GM23338 (cell line): ENCODE results near the gene HDAC9. TPM values are rescaled to one million over a fixed set of nuclear protein-coding genes. Genes with fewer than 3 reads are reported as not detected.

Source experiments
- ATAC-seq: fragments of 200-7000 bp; cut with Tn5 transposase; 3 replicates; pipeline ENCODE4 v1.9.1; 2020
- DNase-seq: peaks from one replicate; pipeline ENCODE4 v3.0.0-alpha.2; 2015; ENCODE audit warnings: low spot score
- H2AFZ ChIP-seq: fragments of 200-600 bp; sonication (generic); 2 replicates; pipeline ENCODE4 v1.8.0; 2016; ENCODE audit warnings: antibody characterized with exemption, mild to moderate bottlenecking, moderate library complexity
- H3F3A ChIP-seq: fragments of 200-600 bp; sonication (generic); replicated peaks from 2 replicates; pipeline ENCODE4 v1.8.0; 2017; ENCODE audit warnings: antibody characterized with exemption, mixed run types, low read depth
- H3K27ac ChIP-seq: fragments of 200-600 bp; sonication (generic); 2 replicates; pipeline ENCODE4 v1.6.1; 2016; ENCODE audit warnings: low read depth
- H3K27me3 ChIP-seq: fragments of 200-600 bp; sonication (generic); 2 replicates; pipeline ENCODE4 v1.8.0; 2016; ENCODE audit warnings: mild to moderate bottlenecking, mixed run types, moderate library complexity; ENCODE audit not compliant: insufficient read depth
- H3K36me3 ChIP-seq: fragments of 200-600 bp; sonication (generic); 2 replicates; pipeline ENCODE4 v1.8.0; 2016; ENCODE audit warnings: mild to moderate bottlenecking; ENCODE audit not compliant: insufficient read depth
- H3K4me1 ChIP-seq: fragments of 200-600 bp; sonication (generic); 2 replicates; pipeline ENCODE4 v1.8.0; 2016; ENCODE audit warnings: mild to moderate bottlenecking, moderate library complexity; ENCODE audit not compliant: insufficient read depth
- H3K4me2 ChIP-seq: fragments of 200-600 bp; sonication (generic); 2 replicates; pipeline ENCODE4 v1.7.1; 2017; ENCODE audit warnings: mixed run types
- H3K4me3 ChIP-seq: fragments of 200-600 bp; sonication (generic); 2 replicates; pipeline ENCODE4 v1.6.1; 2016; ENCODE audit warnings: mixed run types
- H3K79me2 ChIP-seq: fragments of 200-600 bp; sonication (generic); replicated peaks from 2 replicates; pipeline ENCODE4 v1.8.0; 2017; ENCODE audit warnings: mild to moderate bottlenecking; ENCODE audit not compliant: insufficient read depth
- H3K9me2 ChIP-seq: fragments of 200-600 bp; sonication (generic); 2 replicates; pipeline ENCODE4 v1.8.0; 2017; ENCODE audit not compliant: insufficient read depth
- H4K20me1 ChIP-seq: fragments of 200-600 bp; sonication (generic); replicated peaks from 2 replicates; pipeline ENCODE4 v1.8.0; 2017; ENCODE audit warnings: mild to moderate bottlenecking; ENCODE audit not compliant: insufficient read depth
- H3K27ac Mint-ChIP-seq: 2 replicates; pipeline ENCODE4 v1.8.0; 2020; ENCODE audit warnings: inconsistent platforms, mild to moderate bottlenecking, moderate library complexity, mixed read lengths
- H3K27me3 Mint-ChIP-seq: 3 replicates; pipeline ENCODE4 v1.8.0; 2022; ENCODE audit warnings: low read depth, mild to moderate bottlenecking, moderate library complexity, mixed read lengths, inconsistent platforms; ENCODE audit not compliant: insufficient read depth, poor library complexity
- H3K36me3 Mint-ChIP-seq: 3 replicates; pipeline ENCODE4 v1.8.0; 2021; ENCODE audit warnings: low read depth, mild to moderate bottlenecking, inconsistent platforms, moderate library complexity, mixed read lengths
- H3K4me1 Mint-ChIP-seq: 3 replicates; pipeline ENCODE4 v1.8.0; 2020; ENCODE audit warnings: mild to moderate bottlenecking, inconsistent platforms, mixed read lengths
- H3K4me3 Mint-ChIP-seq: 3 replicates; pipeline ENCODE4 v1.8.0; 2021; ENCODE audit warnings: moderate library complexity, mild to moderate bottlenecking, inconsistent platforms, mixed read lengths
- H3K9me3 Mint-ChIP-seq: 3 replicates; pipeline ENCODE4 v1.8.0; 2020; ENCODE audit warnings: moderate library complexity, mild to moderate bottlenecking, inconsistent platforms, mixed read lengths
- EZH2 ChIP-seq: fragments of 200-600 bp; sonication (generic); IDR thresholded peaks from one replicate; pipeline ENCODE4 v1.8.0; 2017; ENCODE audit warnings: antibody characterized with exemption, mild to moderate bottlenecking, low read depth; ENCODE audit not compliant: unreplicated experiment
- NANOG ChIP-seq: IDR thresholded peaks from 2 replicates; pipeline ENCODE4 v1.6.1; 2016; ENCODE audit warnings: antibody characterized with exemption, borderline replicate concordance
- POLR2AphosphoS5 ChIP-seq: IDR thresholded peaks from 2 replicates; pipeline ENCODE4 v1.6.1; 2016; ENCODE audit warnings: antibody characterized with exemption, low read depth
- polyA plus RNA-seq: library from polyadenylated mRNA; unstranded; fragments of >200 nt; fragmentation: Nextera tagmentation; extraction: Ambion mirVana; gene quantifications from 2 replicates; pipeline ENCODE4 v1.2.1, GENCODE V29; 2016
- total RNA-seq: library from RNA; depleted of rRNA; stranded (reverse); fragments of >200 nt; shearing (Covaris generic); gene quantifications from 2 replicates; pipeline ENCODE4 v1.2.3, GENCODE V29; 2014
- TF ChIP-seq, protein P1 (sequence below): IDR thresholded peaks from one replicate; pipeline ENCODE4 v1.6.1; 2018; ENCODE audit warnings: antibody characterized with exemption; ENCODE audit not compliant: unreplicated experiment
- TF ChIP-seq, protein P2 (sequence below), 2 experiments: fragments of 200-600 bp in 1 of 2; sonication (generic) in 1 of 2; conservative IDR thresholded peaks; 2 replicates each; pipeline versions ENCODE4 v1.5.1 to v1.6.1; 2016 to 2017; ENCODE audit warnings: antibody characterized with exemption in 2 of 2, low read depth in 2 of 2, mild to moderate bottlenecking in 2 of 2, moderate library complexity in 1 of 2

HDAC9 gene
- total and polyA plus RNA-seq, 2 experiments from 2014 or later = 8.3 to 18.5 TPM

DNA sequence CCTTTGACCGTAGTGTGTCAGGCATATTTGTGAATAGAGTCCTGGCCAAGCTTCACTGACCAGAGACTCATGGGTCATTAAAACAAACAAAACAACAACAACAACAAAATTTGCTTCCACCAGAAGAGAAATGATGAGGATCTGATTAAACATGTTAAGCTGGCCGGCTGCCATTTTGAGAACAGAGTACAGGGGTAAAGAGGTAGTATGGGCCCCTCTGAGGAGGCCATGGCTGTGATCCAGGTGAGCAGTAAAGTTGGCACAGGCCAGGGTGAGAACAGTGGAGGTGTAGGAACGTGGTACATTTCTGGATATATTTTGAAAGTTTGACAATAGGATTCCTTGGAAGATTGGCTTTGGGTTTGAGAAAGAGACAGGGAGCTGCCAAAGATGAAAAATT lies 369.4 kb downstream of the HDAC9 start:
- Histone ChIP-seq H3K79me2 (no peaks in the 10 kb centered on the region), H3K27me3 (no peaks in the 10 kb centered on the region), H3F3A (no peaks in the 10 kb centered on the region), H3K4me2 (no peak overlapping the region), H4K20me1 (no peaks in the 10 kb centered on the region), H3K9me2 (peaks cover 5% of the 10 kb centered on the region), H3K36me3 (no peaks in the 10 kb centered on the region), H2AFZ (no peak overlapping the region), H3K27ac (no peak overlapping the region), H3K4me3 (no peak overlapping the region), H3K4me1 (no peaks in the 10 kb centered on the region)
- DNase-seq = no peak
- no peaks in the 10 kb centered on the region for H3K36me3 Mint-ChIP-seq
- H3K27ac Mint-ChIP-seq = no peak overlapping the region
- H3K4me3 Mint-ChIP-seq = no peak overlapping the region
- H3K9me3 Mint-ChIP-seq = no peaks in the 10 kb centered on the region
- no peak for ATAC-seq
- TF ChIP-seq POLR2AphosphoS5 = no peak
- no peak for TF ChIP-seq NANOG
- no peaks in the 10 kb centered on the region for H3K4me1 Mint-ChIP-seq
- no peaks in the 10 kb centered on the region for H3K27me3 Mint-ChIP-seq

DNA sequence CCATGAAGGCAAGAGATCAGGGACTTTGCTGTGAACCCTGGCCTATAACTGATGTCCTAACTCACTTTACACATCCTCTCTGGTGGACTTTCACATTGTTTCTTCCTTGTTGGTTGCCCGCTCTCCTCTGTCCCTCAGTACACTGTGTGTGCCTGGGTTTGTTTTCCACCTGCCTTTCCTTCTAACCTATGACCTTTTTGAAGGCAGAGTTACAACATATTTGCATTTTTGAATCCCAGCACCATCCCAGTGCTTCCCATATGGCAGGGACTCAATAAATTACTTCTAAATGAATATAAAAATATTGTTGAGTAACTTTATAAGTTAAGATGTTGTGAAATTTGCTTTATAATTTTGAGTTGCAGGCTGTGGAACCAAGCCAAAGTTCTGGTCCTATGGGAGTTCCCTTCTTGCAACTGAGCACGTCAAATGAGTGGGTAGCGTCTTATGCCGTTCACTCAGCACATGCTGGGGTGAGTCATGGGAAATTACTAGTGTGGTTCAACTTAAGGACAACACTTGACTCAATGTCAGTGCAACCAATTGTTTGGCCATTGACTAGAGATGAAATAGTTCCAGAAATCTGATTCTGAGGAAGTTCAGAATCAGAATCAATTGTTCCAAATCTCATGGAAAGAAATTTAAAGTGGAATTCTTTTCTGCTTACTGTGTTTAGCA lies 370.9 kb downstream of the HDAC9 start:
- Histone ChIP-seq H3K27ac (no peak overlapping the region), H3K79me2 (no peaks in the 10 kb centered on the region), H4K20me1 (no peaks in the 10 kb centered on the region), H3K27me3 (no peaks in the 10 kb centered on the region), H3K4me1 (no peaks in the 10 kb centered on the region), H3K9me2 (peaks cover 5% of the 10 kb centered on the region), H3K36me3 (no peaks in the 10 kb centered on the region), H3F3A (no peaks in the 10 kb centered on the region), H3K4me3 (no peak overlapping the region), H2AFZ (no peak overlapping the region), H3K4me2 (no peak overlapping the region)
- ATAC-seq = no peak
- TF ChIP-seq EZH2 = no peak
- TF ChIP-seq, protein P1, sequence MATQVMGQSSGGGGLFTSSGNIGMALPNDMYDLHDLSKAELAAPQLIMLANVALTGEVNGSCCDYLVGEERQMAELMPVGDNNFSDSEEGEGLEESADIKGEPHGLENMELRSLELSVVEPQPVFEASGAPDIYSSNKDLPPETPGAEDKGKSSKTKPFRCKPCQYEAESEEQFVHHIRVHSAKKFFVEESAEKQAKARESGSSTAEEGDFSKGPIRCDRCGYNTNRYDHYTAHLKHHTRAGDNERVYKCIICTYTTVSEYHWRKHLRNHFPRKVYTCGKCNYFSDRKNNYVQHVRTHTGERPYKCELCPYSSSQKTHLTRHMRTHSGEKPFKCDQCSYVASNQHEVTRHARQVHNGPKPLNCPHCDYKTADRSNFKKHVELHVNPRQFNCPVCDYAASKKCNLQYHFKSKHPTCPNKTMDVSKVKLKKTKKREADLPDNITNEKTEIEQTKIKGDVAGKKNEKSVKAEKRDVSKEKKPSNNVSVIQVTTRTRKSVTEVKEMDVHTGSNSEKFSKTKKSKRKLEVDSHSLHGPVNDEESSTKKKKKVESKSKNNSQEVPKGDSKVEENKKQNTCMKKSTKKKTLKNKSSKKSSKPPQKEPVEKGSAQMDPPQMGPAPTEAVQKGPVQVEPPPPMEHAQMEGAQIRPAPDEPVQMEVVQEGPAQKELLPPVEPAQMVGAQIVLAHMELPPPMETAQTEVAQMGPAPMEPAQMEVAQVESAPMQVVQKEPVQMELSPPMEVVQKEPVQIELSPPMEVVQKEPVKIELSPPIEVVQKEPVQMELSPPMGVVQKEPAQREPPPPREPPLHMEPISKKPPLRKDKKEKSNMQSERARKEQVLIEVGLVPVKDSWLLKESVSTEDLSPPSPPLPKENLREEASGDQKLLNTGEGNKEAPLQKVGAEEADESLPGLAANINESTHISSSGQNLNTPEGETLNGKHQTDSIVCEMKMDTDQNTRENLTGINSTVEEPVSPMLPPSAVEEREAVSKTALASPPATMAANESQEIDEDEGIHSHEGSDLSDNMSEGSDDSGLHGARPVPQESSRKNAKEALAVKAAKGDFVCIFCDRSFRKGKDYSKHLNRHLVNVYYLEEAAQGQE = no peak
- TF ChIP-seq, protein P2, sequence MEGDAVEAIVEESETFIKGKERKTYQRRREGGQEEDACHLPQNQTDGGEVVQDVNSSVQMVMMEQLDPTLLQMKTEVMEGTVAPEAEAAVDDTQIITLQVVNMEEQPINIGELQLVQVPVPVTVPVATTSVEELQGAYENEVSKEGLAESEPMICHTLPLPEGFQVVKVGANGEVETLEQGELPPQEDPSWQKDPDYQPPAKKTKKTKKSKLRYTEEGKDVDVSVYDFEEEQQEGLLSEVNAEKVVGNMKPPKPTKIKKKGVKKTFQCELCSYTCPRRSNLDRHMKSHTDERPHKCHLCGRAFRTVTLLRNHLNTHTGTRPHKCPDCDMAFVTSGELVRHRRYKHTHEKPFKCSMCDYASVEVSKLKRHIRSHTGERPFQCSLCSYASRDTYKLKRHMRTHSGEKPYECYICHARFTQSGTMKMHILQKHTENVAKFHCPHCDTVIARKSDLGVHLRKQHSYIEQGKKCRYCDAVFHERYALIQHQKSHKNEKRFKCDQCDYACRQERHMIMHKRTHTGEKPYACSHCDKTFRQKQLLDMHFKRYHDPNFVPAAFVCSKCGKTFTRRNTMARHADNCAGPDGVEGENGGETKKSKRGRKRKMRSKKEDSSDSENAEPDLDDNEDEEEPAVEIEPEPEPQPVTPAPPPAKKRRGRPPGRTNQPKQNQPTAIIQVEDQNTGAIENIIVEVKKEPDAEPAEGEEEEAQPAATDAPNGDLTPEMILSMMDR (conservative IDR thresholded peaks at IDR 0.05; ENCODE audit: low read depth in 2 of 2) = no peak
- Mint-ChIP-seq H3K4me3 (no peak overlapping the region), H3K4me1 (no peaks in the 10 kb centered on the region), H3K27me3 (no peaks in the 10 kb centered on the region), H3K9me3 (no peaks in the 10 kb centered on the region), H3K36me3 (no peaks in the 10 kb centered on the region), H3K27ac (no peak overlapping the region)
- no peak for DNase-seq
